GM23248 (cell line): ENCODE data around the gene BMPR1B. TPM values are rescaled to one million over a fixed set of nuclear protein-coding genes. Genes with fewer than 3 reads are reported as not detected.

Experiments
- DNase-seq: peaks from one replicate; pipeline ENCODE4 v3.0.0-alpha.2; 2015
- H2AFZ ChIP-seq: fragments of 200-600 bp; sonication (generic); 2 replicates; pipeline ENCODE4 v1.6.1; 2016; ENCODE audit warnings: antibody characterized with exemption
- H3F3A ChIP-seq: fragments of 200-600 bp; sonication (generic); 2 replicates; pipeline ENCODE4 v1.6.1; 2016; ENCODE audit warnings: mild to moderate bottlenecking, antibody characterized with exemption, mixed run types; ENCODE audit not compliant: insufficient read depth
- H3K27ac ChIP-seq: fragments of 200-600 bp; sonication (generic); 2 replicates; pipeline ENCODE4 v1.5.1; 2016; ENCODE audit warnings: mild to moderate bottlenecking
- H3K27me3 ChIP-seq: fragments of 200-600 bp; sonication (generic); replicated peaks from 2 replicates; pipeline ENCODE4 v1.6.1; 2016; ENCODE audit warnings: mild to moderate bottlenecking; ENCODE audit not compliant: insufficient read depth
- H3K36me3 ChIP-seq: fragments of 200-600 bp; sonication (generic); 2 replicates; pipeline ENCODE4 v1.6.1; 2016; ENCODE audit warnings: low read depth, mild to moderate bottlenecking
- H3K4me1 ChIP-seq: fragments of 200-600 bp; sonication (generic); 2 replicates; pipeline ENCODE4 v1.6.1; 2016; ENCODE audit warnings: mild to moderate bottlenecking; ENCODE audit not compliant: insufficient read depth
- H3K4me2 ChIP-seq: fragments of 200-600 bp; sonication (generic); one replicate; pipeline ENCODE4 v1.6.1; 2016; ENCODE audit warnings: mild to moderate bottlenecking; ENCODE audit not compliant: unreplicated experiment
- H3K4me3 ChIP-seq: fragments of 200-600 bp; sonication (generic); 2 replicates; pipeline ENCODE4 v1.5.1; 2016; ENCODE audit warnings: mild to moderate bottlenecking
- H3K79me2 ChIP-seq: fragments of 200-600 bp; sonication (generic); 2 replicates; pipeline ENCODE4 v1.6.1; 2016; ENCODE audit warnings: mild to moderate bottlenecking; ENCODE audit not compliant: insufficient read depth
- H3K9ac ChIP-seq: fragments of 200-600 bp; sonication (generic); 2 replicates; pipeline ENCODE4 v1.6.1; 2016; ENCODE audit warnings: mild to moderate bottlenecking
- H3K9me2 ChIP-seq: fragments of 200-600 bp; sonication (generic); 2 replicates; pipeline ENCODE4 v1.6.1; 2016; ENCODE audit warnings: mixed run types, mild to moderate bottlenecking, moderate library complexity; ENCODE audit not compliant: insufficient read depth
- H3K9me3 ChIP-seq: fragments of 200-600 bp; sonication (generic); one replicate; pipeline ENCODE4 v1.6.1; 2017; ENCODE audit warnings: low read depth
- H4K20me1 ChIP-seq: fragments of 200-600 bp; sonication (generic); 2 replicates; pipeline ENCODE4 v1.6.0; 2016; ENCODE audit not compliant: insufficient read depth
- EZH2 ChIP-seq: fragments of 200-600 bp; sonication (generic); IDR thresholded peaks from 2 replicates; pipeline ENCODE4 v1.6.1; 2018; ENCODE audit warnings: antibody characterized with exemption, mild to moderate bottlenecking; ENCODE audit not compliant: insufficient read depth, poor library complexity, severe bottlenecking
- EZH2phosphoT487 ChIP-seq: fragments of 200-600 bp; sonication (generic); IDR thresholded peaks from 2 replicates; pipeline ENCODE4 v1.6.1; 2018; ENCODE audit warnings: antibody characterized with exemption, moderate library complexity, mild to moderate bottlenecking, low read depth; ENCODE audit not compliant: insufficient read depth
- WGBS, 2 experiments: methylation state at CpG; one replicate each; pipeline ENCODE4 v1.1.6; 2015 to 2017; ENCODE audit warnings: low lambda C conversion rate in 2 of 2, low coverage in 1 of 2; ENCODE audit errors: missing lambda C conversion rate in 2 of 2; 5-methylcytosine and 5-hydroxymethylcytosine counted together
- in situ Hi-C: fragments of 300-500 bp; cut with MboI; formaldehyde crosslinking; loops from 2 replicates; pipeline ENCODE4 v1.15.0; 2020
- polyA plus RNA-seq: library from polyadenylated mRNA; unstranded; fragments of >200 nt; fragmentation: Nextera tagmentation; extraction: Ambion mirVana; gene quantifications from 2 replicates; pipeline ENCODE4 v1.2.1, GENCODE V29; 2016
- total RNA-seq: library from RNA; depleted of rRNA; stranded (reverse); fragments of >200 nt; shearing (Covaris generic); gene quantifications from 2 replicates; pipeline ENCODE4 v1.2.3, GENCODE V29; 2014

Gene BMPR1B
- total and polyA plus RNA-seq, 2 experiments from 2014 or later: 0.60 to 0.76 TPM

DNA sequence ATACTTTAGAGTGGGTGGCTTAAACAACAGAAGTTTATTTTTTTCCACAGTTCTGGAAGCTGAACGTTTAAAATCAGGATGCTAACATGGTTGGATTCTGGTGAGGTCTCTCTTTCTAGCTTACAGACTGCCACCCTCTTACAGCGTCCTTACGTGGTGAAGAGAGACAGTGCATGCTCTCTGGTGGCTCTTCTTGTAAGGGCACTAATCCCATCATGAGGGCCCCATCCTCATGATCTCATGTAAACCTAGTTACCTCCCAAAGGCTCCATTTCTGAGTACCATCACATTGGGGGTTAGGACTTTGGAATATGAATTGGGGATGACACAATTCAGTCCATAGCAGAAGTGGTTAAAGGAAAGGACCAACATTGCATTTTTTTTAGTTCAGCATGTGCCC, 132.8 kb downstream of the BMPR1B start:
- WGBS, 2 experiments: 87 to 91% methylated on average over 3 of the region's 3 CpGs
- TF ChIP-seq EZH2phosphoT487 (no peak), EZH2 (no peak)
- no peak overlapping the region for H3K4me2 ChIP-seq
- no peaks in the 10 kb centered on the region for H3K79me2 ChIP-seq
- no peaks in the 10 kb centered on the region for H3K9me3 ChIP-seq
- H4K20me1 ChIP-seq: no peaks in the 10 kb centered on the region
- DNase-seq: no peak
- H2AFZ ChIP-seq: no peak overlapping the region
- no peaks in the 10 kb centered on the region for H3K9me2 ChIP-seq
- no peaks in the 10 kb centered on the region for H3F3A ChIP-seq
- H3K9ac ChIP-seq: no peak overlapping the region
- in situ Hi-C loops: no loop called here
- H3K27me3 ChIP-seq: no peaks in the 10 kb centered on the region
- no peak overlapping the region for H3K27ac ChIP-seq
- H3K36me3 ChIP-seq: no peaks in the 10 kb centered on the region
- H3K4me1 ChIP-seq: no peaks in the 10 kb centered on the region
- H3K4me3 ChIP-seq: no peak overlapping the region

- H4K20me1 ChIP-seq: no peaks in the 10 kb centered on the region
- no peaks in the 10 kb centered on the region for H3K9me2 ChIP-seq
- no peak overlapping the region for H3K4me3 ChIP-seq
- H3F3A ChIP-seq: no peaks in the 10 kb centered on the region
- DNase-seq: no peak
- no peaks in the 10 kb centered on the region for H3K9me3 ChIP-seq
- no peak for TF ChIP-seq EZH2phosphoT487
- H3K79me2 ChIP-seq: no peaks in the 10 kb centered on the region
- WGBS, 2 experiments: 66 to 74% methylated on average over 7 of the region's 7 CpGs
- in situ Hi-C loops: no loop called here
- no peaks in the 10 kb centered on the region for H3K36me3 ChIP-seq
- no peaks in the 10 kb centered on the region for H3K27me3 ChIP-seq
- H3K27ac ChIP-seq: no peak overlapping the region
- H3K9ac ChIP-seq: no peak overlapping the region
- H2AFZ ChIP-seq: no peak overlapping the region
- no peaks in the 10 kb centered on the region for H3K4me1 ChIP-seq
- H3K4me2 ChIP-seq: no peak overlapping the region
These were observed 134.3 kb downstream of the BMPR1B start for GRCh38 chr4:94892051-94892450.

- 26 to 33% methylated on average over 2 of the region's 2 CpGs for WGBS, 2 experiments
These were observed 137.3 kb downstream of the BMPR1B start for GRCh38 chr4:94895081-94895480.

GRCh38 chr4:94897023-94897422, 139.3 kb downstream of the BMPR1B start:
- no peak overlapping the region for H3K27ac ChIP-seq
- 87 to 93% methylated on average over 7 of the region's 7 CpGs for WGBS, 2 experiments
- H3K27me3 ChIP-seq: no peaks in the 10 kb centered on the region
- H3F3A ChIP-seq: no peaks in the 10 kb centered on the region
- DNase-seq: no peak
- H3K36me3 ChIP-seq: no peaks in the 10 kb centered on the region
- H3K4me1 ChIP-seq: no peaks in the 10 kb centered on the region
- no peak overlapping the region for H3K4me3 ChIP-seq
- no peak overlapping the region for H2AFZ ChIP-seq
- H3K9me2 ChIP-seq: no peaks in the 10 kb centered on the region
- H3K9me3 ChIP-seq: no peaks in the 10 kb centered on the region
- H3K79me2 ChIP-seq: no peaks in the 10 kb centered on the region
- H3K4me2 ChIP-seq: no peak overlapping the region
- TF ChIP-seq EZH2: no peak
- no peak for TF ChIP-seq EZH2phosphoT487
- in situ Hi-C loops: no loop called here
- H3K9ac ChIP-seq: no peak overlapping the region
- no peaks in the 10 kb centered on the region for H4K20me1 ChIP-seq

More at GRCh38 chr4:94895081-94895480, 137.3 kb downstream of the BMPR1B start:
- no peaks in the 10 kb centered on the region for H3K4me1 ChIP-seq
- H3K36me3 ChIP-seq: no peaks in the 10 kb centered on the region
- H3K27me3 ChIP-seq: no peaks in the 10 kb centered on the region
- no peak overlapping the region for H3K4me3 ChIP-seq
- no peaks in the 10 kb centered on the region for H3F3A ChIP-seq
- no peak overlapping the region for H2AFZ ChIP-seq
- no peaks in the 10 kb centered on the region for H3K79me2 ChIP-seq
- no peak for DNase-seq
- no peak overlapping the region for H3K9ac ChIP-seq
- H3K9me3 ChIP-seq: no peaks in the 10 kb centered on the region
- H3K27ac ChIP-seq: no peak overlapping the region
- no peaks in the 10 kb centered on the region for H4K20me1 ChIP-seq
- TF ChIP-seq EZH2 (no peak), EZH2phosphoT487 (no peak)
- H3K4me2 ChIP-seq: no peak overlapping the region
- H3K9me2 ChIP-seq: no peaks in the 10 kb centered on the region
- in situ Hi-C loops: no loop called here

GRCh38 chr4:94905511-94905910, 147.8 kb downstream of the BMPR1B start:
- Histone ChIP-seq H3K9me2 (no peaks in the 10 kb centered on the region), H3F3A (no peaks in the 10 kb centered on the region), H3K9me3 (no peaks in the 10 kb centered on the region), H3K79me2 (no peaks in the 10 kb centered on the region), H3K4me2 (no peak overlapping the region), H2AFZ (no peak overlapping the region), H3K9ac (no peak overlapping the region), H3K27me3 (no peaks in the 10 kb centered on the region), H3K4me1 (no peaks in the 10 kb centered on the region), H3K27ac (no peak overlapping the region), H4K20me1 (no peaks in the 10 kb centered on the region), H3K4me3 (no peak overlapping the region), H3K36me3 (no peaks in the 10 kb centered on the region)
- TF ChIP-seq EZH2: no peak
- no peak for TF ChIP-seq EZH2phosphoT487
- WGBS, 2 experiments: 74 to 83% methylated on average over 3 of the region's 3 CpGs
- DNase-seq: no peak
- in situ Hi-C loops: no loop called here
